Testis (tissue), 5 donors: ENCODE measurements around the gene TAGLN2. TPM values are rescaled to one million over a fixed set of nuclear protein-coding genes. Genes with fewer than 3 reads are reported as not detected.

Experiments
- DNase-seq: peaks from one replicate; pipeline ENCODE4 v3.0.0-alpha.2; 2019
- H3K27ac ChIP-seq, 2 donors: fragments of 200-600 bp; sonication (generic); one replicate each; pipeline ENCODE4 v1.5.1; 2019
- H3K27me3 ChIP-seq: fragments of 200-600 bp; sonication (generic); one replicate; pipeline ENCODE4 v1.5.1; 2019
- H3K36me3 ChIP-seq: fragments of 200-600 bp; sonication (generic); one replicate; pipeline ENCODE4 v1.5.1; 2017; ENCODE audit warnings: low read depth; ENCODE audit errors: missing control alignments
- H3K4me1 ChIP-seq: fragments of 200-600 bp; sonication (generic); one replicate; pipeline ENCODE4 v1.5.1; 2019
- H3K4me3 ChIP-seq, 2 donors: fragments of 200-600 bp; sonication (generic); one replicate each; pipeline ENCODE4 v1.5.1; 2017 to 2019
- H3K9me3 ChIP-seq: fragments of 200-600 bp; sonication (generic); one replicate; pipeline ENCODE4 v1.5.1; 2017
- CTCF ChIP-seq, 3 experiments: fragments of 450-650 bp in 2 of 3; fragments of 200-600 bp in 1 of 3; sonication (generic) in 1 of 3; IDR thresholded peaks; one replicate each; pipeline ENCODE4 v1.5.1; 2016 to 2019; ENCODE audit warnings: antibody characterized with exemption in 3 of 3, mild to moderate bottlenecking in 2 of 3, moderate library complexity in 1 of 3
- POLR2A ChIP-seq: fragments of 450-650 bp; IDR thresholded peaks from one replicate; pipeline ENCODE4 v1.6.1; 2017; ENCODE audit warnings: antibody characterized with exemption, mild to moderate bottlenecking, moderate library complexity
- WGBS, 2 donors: methylation state at CpG; one replicate each; pipeline ENCODE4 v1.1.5; 2018; 5-methylcytosine and 5-hydroxymethylcytosine counted together
- intact Hi-C: fragments of 100-400 bp; cut with DNase I; formaldehyde crosslinking; loops from one replicate; pipeline ENCODE4 v1.15.1; 2023; ENCODE audit warnings: low total_unique reads
- long read RNA-seq, 2 donors: transcript quantifications; one replicate each; lab custom pipeline, GENCODE V29; 2026
- polyA plus RNA-seq: library from polyadenylated mRNA; stranded (reverse); fragments of 350-450 nt; fragmentation: Illumina TruSeq; extraction: RNeasy Lipid Tissue Mini Kit (QIAGEN cat#74804); gene quantifications from one replicate; pipeline ENCODE4 v1.2.3, GENCODE V29; 2014; ENCODE audit warnings: low read depth, low replicate concordance; ENCODE audit not compliant: insufficient read depth
- total RNA-seq, 2 donors: library from RNA; depleted of rRNA; stranded (reverse); fragments of >200 nt; gene quantifications; one replicate each; pipeline ENCODE4 v1.2.3, GENCODE V29; 2016

Gene TAGLN2
- 100 to 1,000 TPM; 204 to 389 TPM for total RNA-seq
- polyA plus RNA-seq: 305 TPM
- long read RNA-seq, donor 1, transcript TAGLN2-203 (5 exons, 1,604 nt): major isoform, 59 of 73 reads
- long read RNA-seq, donor 1, partial matches to known transcripts: 14 of 73 reads
- long read RNA-seq, donor 1, other reads (novel, unspliced or antisense): 0 of 73 reads
- long read RNA-seq, donor 2, transcript TAGLN2-203 (5 exons, 1,604 nt): major isoform, 41 of 58 reads
- long read RNA-seq, donor 2, partial matches to known transcripts: 17 of 58 reads
- long read RNA-seq, donor 2, other reads (novel, unspliced or antisense): 0 of 58 reads

GRCh38 chr1:159924791-159925718 is at the start of gene TAGLN2:
Gene TAGLN2, minus strand, starts transcription at chr1:159925507. Its CDS starts 4,998 bp downstream, at chr1:159920509.
- intact Hi-C loops: no loop called here
- Histone ChIP-seq H3K27ac (peak within 1 kb of the TSS; percentile 74 to 91), H3K36me3 (no peaks in the 10 kb centered on the region), H3K9me3 (no peaks in the 10 kb centered on the region), H3K27me3 (no peaks in the 10 kb centered on the region), H3K4me1 (peaks cover 28% of the 10 kb centered on the region), H3K4me3 (peak within 1 kb of the TSS; percentile 64 to 88)
- WGBS, 2 donors: 0 to 1% methylated on average over 11 to 54 of the region's 58 CpGs
- DNase-seq: peak; percentile 94
- TF ChIP-seq POLR2A (peak; percentile 28), CTCF (IDR thresholded peaks at IDR 0.05) (peak in 1 of 3 experiments; percentile 5)

- intact Hi-C loops: no loop called here
- Histone ChIP-seq H3K36me3 (no peaks in the 10 kb centered on the region), H3K27me3 (no peaks in the 10 kb centered on the region), H3K4me1 (peaks cover 4% of the 10 kb centered on the region), H3K9me3 (no peaks in the 10 kb centered on the region), H3K27ac (no peak overlapping the region), H3K4me3 (no peak overlapping the region)
- 90 to 97% methylated on average over 7 of the region's 7 CpGs for WGBS, 2 donors
- no peak for DNase-seq
- TF ChIP-seq POLR2A (no peak), CTCF (IDR thresholded peaks at IDR 0.05) (no peak)
Measured at GRCh38 chr1:159974350-159974965, 49.2 kb upstream of the TAGLN2 start.

- peaks cover 4% of the 10 kb centered on the region for H3K4me1 ChIP-seq
- no peak overlapping the region for H3K4me3 ChIP-seq
- TF ChIP-seq POLR2A (no peak), CTCF (IDR thresholded peaks at IDR 0.05) (no peak)
- intact Hi-C loops: no loop called here
- H3K36me3 ChIP-seq: no peaks in the 10 kb centered on the region
- H3K9me3 ChIP-seq: no peaks in the 10 kb centered on the region
- 76 to 80% methylated on average over 5 to 6 of the region's 6 CpGs for WGBS, 2 donors
- no peak for DNase-seq
- H3K27ac ChIP-seq: no peak overlapping the region
- H3K27me3 ChIP-seq: no peaks in the 10 kb centered on the region
Measured at GRCh38 chr1:159973350-159973940, 48.1 kb upstream of the TAGLN2 start.

- H3K36me3 ChIP-seq: no peaks in the 10 kb centered on the region
- intact Hi-C loops: no loop called here
- peaks cover 4% of the 10 kb centered on the region for H3K4me1 ChIP-seq
- H3K27me3 ChIP-seq: no peaks in the 10 kb centered on the region
- 84 to 89% methylated on average over 8 of the region's 8 CpGs for WGBS, 2 donors
- H3K27ac ChIP-seq: no peak overlapping the region
- no peaks in the 10 kb centered on the region for H3K9me3 ChIP-seq
- H3K4me3 ChIP-seq: no peak overlapping the region
- DNase-seq: no peak
- no peak for TF ChIP-seq CTCF (IDR thresholded peaks at IDR 0.05)
- TF ChIP-seq POLR2A: no peak
Measured at GRCh38 chr1:159972443-159973205, 47.3 kb upstream of the TAGLN2 start.
